Mesodermal cell (in vitro differentiated cells): ENCODE measurements around the gene CNOT4.
"Not testable (repeated sequence)": the region's sequence is repeated elsewhere in the genome, so short reads cannot be mapped to it uniquely, and the experiment has no call there.

ENCODE experiments used
- H3K27ac ChIP-seq: 2 replicates; pipeline ENCODE4 v1.7.0; 2013; ENCODE audit warnings: mild to moderate bottlenecking, low read depth, low read length, moderate library complexity; ENCODE audit not compliant: severe bottlenecking
- H3K36me3 ChIP-seq: 2 replicates; pipeline ENCODE4 v1.7.1; 2013; ENCODE audit warnings: mild to moderate bottlenecking, low read length, moderate library complexity; ENCODE audit not compliant: control insufficient read depth, insufficient read depth
- H3K4me1 ChIP-seq: one replicate; pipeline ENCODE4 v1.7.1; 2013; ENCODE audit warnings: mild to moderate bottlenecking, low read length; ENCODE audit not compliant: insufficient read depth, control insufficient read depth, poor library complexity, severe bottlenecking
- H3K4me3 ChIP-seq: 2 replicates; pipeline ENCODE4 v1.7.0; 2013; ENCODE audit warnings: low read length, control low read depth, mild to moderate bottlenecking; ENCODE audit not compliant: insufficient read depth, poor library complexity, severe bottlenecking; ENCODE audit errors: extremely low read depth
- H3K9me3 ChIP-seq: 2 replicates; pipeline ENCODE4 v1.7.1; 2013; ENCODE audit warnings: mild to moderate bottlenecking, low read length, moderate library complexity; ENCODE audit not compliant: control insufficient read depth
- WGBS, 2 experiments: methylation state at CpG; one replicate each; pipeline ENCODE4 v1.1.5; 2013; ENCODE audit warnings: missing lambda C conversion rate in 2 of 2; ENCODE audit not compliant: insufficient coverage in 2 of 2; 5-methylcytosine and 5-hydroxymethylcytosine counted together

Gene CNOT4

GRCh38 chr7:135365721-135366120 lies 144.2 kb downstream of the CNOT4 start:
- Histone ChIP-seq H3K4me3 (no peak overlapping the region), H3K4me1 (no peaks in the 10 kb centered on the region), H3K27ac (no peak overlapping the region), H3K36me3 (peaks cover 15% of the 10 kb centered on the region), H3K9me3 (no peaks in the 10 kb centered on the region)
- WGBS, 2 experiments, result 86 to 100% methylated on average over 1 of the region's 3 CpGs

- H3K4me3 ChIP-seq, result no peak overlapping the region
- H3K27ac ChIP-seq, result no peak overlapping the region
Measured at GRCh38 chr7:135364206-135364605, 145.7 kb downstream of the CNOT4 start.

GRCh38 chr7:135362871-135363270 lies 147.0 kb downstream of the CNOT4 start:
- WGBS, 2 experiments, result 96 to 98% methylated on average over 5 of the region's 7 CpGs
- no peak overlapping the region for H3K4me3 ChIP-seq
- H3K27ac ChIP-seq, result no peak overlapping the region
- H3K4me1 ChIP-seq, result no peaks in the 10 kb centered on the region
- H3K36me3 ChIP-seq, result peaks cover 15% of the 10 kb centered on the region
- no peaks in the 10 kb centered on the region for H3K9me3 ChIP-seq

More at GRCh38 chr7:135364206-135364605, 145.7 kb downstream of the CNOT4 start:
- 80% methylated on average over 1 of the region's 2 CpGs; no CpG with 5 or more reads in 1 of the 2 experiments for WGBS, 2 experiments
- Histone ChIP-seq H3K36me3 (peaks cover 15% of the 10 kb centered on the region), H3K9me3 (no peaks in the 10 kb centered on the region), H3K4me1 (no peaks in the 10 kb centered on the region)

- H3K4me1 ChIP-seq, result no peaks in the 10 kb centered on the region
- WGBS, 2 experiments, result 17 to 83% methylated on average over 1 of the region's 5 CpGs
- H3K4me3 ChIP-seq, result no peak overlapping the region
- H3K36me3 ChIP-seq, result peaks cover 15% of the 10 kb centered on the region
- no peak overlapping the region for H3K27ac ChIP-seq
- no peaks in the 10 kb centered on the region for H3K9me3 ChIP-seq
Measured at GRCh38 chr7:135361788-135362187, 148.1 kb downstream of the CNOT4 start.

DNA sequence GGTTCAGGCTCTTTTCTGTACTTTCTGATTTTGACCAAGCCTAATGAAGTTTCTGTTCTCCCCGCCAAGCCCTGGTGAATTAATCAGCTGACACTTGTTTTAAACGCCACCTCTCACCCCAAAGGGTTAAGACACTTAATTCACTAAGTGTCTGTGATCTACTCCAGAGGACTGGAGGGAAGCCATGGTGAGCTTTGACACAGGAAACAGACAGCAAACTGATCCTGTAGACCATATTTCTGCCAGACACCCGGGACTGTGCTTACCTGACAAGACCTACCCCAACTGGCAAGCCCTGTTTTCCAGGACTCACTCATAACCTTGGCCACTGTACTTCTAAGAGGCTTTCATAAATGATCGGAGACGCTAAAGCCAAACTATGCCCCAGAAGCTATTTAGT lies 150.3 kb downstream of the CNOT4 start:
- H3K4me1 ChIP-seq, result no peaks in the 10 kb centered on the region
- H3K36me3 ChIP-seq, result peaks cover 15% of the 10 kb centered on the region
- H3K4me3 ChIP-seq, result no peak overlapping the region
- 88 to 95% methylated on average over 1 to 4 of the region's 5 CpGs for WGBS, 2 experiments
- no peaks in the 10 kb centered on the region for H3K9me3 ChIP-seq
- no peak overlapping the region for H3K27ac ChIP-seq

DNA sequence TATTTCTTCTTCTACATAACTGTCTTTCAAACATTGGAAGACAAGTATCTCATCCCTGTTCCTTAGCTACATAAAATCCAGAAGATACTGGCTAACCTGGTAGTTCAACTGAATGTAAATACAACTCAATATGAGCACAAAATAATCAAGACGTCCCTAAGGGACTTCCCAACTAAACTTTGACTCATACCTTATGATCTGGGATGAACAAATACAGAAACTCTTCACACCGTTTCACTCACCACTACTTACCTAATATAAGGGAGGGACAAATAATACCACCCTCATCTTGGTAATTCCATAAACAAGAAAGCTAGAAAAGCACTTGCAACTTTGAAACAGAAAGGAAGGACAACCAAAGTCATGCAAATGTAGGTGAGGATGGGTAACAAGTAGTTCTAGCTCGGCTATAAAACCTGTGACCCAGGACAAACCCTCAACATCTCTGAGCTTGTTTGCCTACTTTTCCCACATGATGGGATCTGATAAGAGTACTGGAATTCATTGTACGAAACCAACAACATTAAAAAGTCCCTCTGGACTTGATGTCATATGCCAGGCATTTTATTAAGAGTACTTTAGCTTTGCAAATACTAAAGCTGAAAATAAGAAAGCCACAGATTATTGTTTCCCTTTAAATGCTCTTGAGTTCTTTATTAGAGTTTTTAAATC lies 154.4 kb downstream of the CNOT4 start:
- 83 to 87% methylated on average over 2 to 3 of the region's 4 CpGs for WGBS, 2 experiments
- H3K4me1 ChIP-seq, result no peaks in the 10 kb centered on the region
- H3K9me3 ChIP-seq, result no peaks in the 10 kb centered on the region
- no peak overlapping the region for H3K27ac ChIP-seq
- H3K4me3 ChIP-seq, result no peak overlapping the region
- no peaks in the 10 kb centered on the region for H3K36me3 ChIP-seq

GRCh38 chr7:135353832-135354231 lies 156.1 kb downstream of the CNOT4 start:
- H3K4me3 ChIP-seq, result no peak overlapping the region
- WGBS, 2 experiments, result 91 to 100% methylated on average over 1 to 3 of the region's 3 CpGs
- no peak overlapping the region for H3K27ac ChIP-seq
- H3K4me1 ChIP-seq, result no peaks in the 10 kb centered on the region
- no peaks in the 10 kb centered on the region for H3K36me3 ChIP-seq
- H3K9me3 ChIP-seq, result no peaks in the 10 kb centered on the region

GRCh38 chr7:135352285-135352684 lies 157.6 kb downstream of the CNOT4 start:
- H3K27ac ChIP-seq, result no peak overlapping the region
- H3K4me3 ChIP-seq, result no peak overlapping the region
- H3K9me3 ChIP-seq, result no peaks in the 10 kb centered on the region
- WGBS, 2 experiments, result 85 to 87% methylated on average over 5 of the region's 5 CpGs
- H3K36me3 ChIP-seq, result no peaks in the 10 kb centered on the region
- no peaks in the 10 kb centered on the region for H3K4me1 ChIP-seq

DNA sequence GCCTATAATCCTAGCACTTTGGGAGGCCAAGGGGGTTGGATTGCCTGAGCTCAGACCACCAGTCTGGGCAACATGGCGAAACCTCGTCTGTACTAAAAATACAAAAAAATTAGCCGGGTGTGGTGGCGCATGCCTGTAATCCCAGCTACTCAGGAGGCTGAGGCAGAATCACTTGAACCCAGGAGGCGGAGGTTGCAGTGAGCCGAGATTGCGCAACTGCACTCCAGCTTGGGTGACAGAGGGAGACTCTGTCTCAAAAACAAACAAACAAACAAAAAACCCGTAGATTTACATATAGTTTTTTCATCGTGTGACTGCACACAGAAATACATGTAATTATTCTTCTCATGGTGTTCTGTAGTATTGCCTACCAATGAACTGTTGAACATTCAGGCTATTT lies 158.8 kb downstream of the CNOT4 start:
- H3K4me1 ChIP-seq, H3K36me3 ChIP-seq, H3K4me3 ChIP-seq, H3K9me3 ChIP-seq, H3K27ac ChIP-seq: not testable (repeated sequence)
- 86 to 98% methylated on average over 7 to 9 of the region's 9 CpGs for WGBS, 2 experiments

DNA sequence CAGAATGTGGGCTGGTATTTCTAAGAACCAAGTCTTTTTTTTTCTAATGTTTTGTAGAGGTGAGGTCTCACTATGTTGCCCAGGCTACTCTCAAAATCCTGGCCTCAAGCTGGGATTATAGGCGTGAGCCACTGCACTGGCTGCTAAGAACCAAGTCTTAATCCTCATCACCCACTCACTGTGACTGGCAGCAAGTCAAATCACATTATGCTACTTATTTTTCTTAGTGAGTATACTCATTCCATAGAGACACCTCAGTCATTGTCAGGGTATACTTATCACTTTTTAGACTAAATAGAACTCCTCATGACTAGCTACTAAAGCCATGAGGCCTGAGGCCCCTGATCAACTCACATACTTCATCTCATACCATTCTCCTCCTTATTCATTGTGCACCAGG lies 160.2 kb downstream of the CNOT4 start:
- no peaks in the 10 kb centered on the region for H3K36me3 ChIP-seq
- H3K4me3 ChIP-seq, result no peak overlapping the region
- no peaks in the 10 kb centered on the region for H3K4me1 ChIP-seq
- no peaks in the 10 kb centered on the region for H3K9me3 ChIP-seq
- WGBS, 2 experiments, result 100% methylated on average over 1 of the region's 1 CpG; no CpG with 5 or more reads in 1 of the 2 experiments
- no peak overlapping the region for H3K27ac ChIP-seq

DNA sequence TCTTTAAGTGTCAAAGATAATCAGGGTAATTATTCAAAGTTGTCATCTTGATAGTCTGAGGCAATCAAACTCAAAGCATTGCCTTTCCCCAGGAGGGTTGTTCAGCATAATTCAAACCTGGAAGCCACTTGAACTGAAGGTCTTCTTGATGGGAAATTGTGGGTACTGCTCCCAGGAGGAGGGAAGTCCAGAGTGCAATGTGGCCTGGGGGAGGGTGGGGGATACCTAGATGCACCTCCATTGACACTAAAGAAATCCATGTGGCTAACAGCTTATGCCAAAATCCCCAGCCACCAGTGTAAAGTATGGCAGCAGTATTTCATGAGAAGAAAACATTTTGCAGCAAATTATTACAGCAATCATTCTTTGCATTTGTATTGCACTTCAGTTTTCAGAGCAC lies 161.4 kb downstream of the CNOT4 start:
- no peaks in the 10 kb centered on the region for H3K9me3 ChIP-seq
- no peak overlapping the region for H3K4me3 ChIP-seq
- no peak overlapping the region for H3K27ac ChIP-seq
- no peaks in the 10 kb centered on the region for H3K4me1 ChIP-seq
- no peaks in the 10 kb centered on the region for H3K36me3 ChIP-seq
